ENCODE results near the gene OPRL1.
"Not testable (repeated sequence)": the region's sequence is repeated elsewhere in the genome, so short reads cannot be mapped to it uniquely, and the experiment has no call there.

OPRL1 gene

DNA sequence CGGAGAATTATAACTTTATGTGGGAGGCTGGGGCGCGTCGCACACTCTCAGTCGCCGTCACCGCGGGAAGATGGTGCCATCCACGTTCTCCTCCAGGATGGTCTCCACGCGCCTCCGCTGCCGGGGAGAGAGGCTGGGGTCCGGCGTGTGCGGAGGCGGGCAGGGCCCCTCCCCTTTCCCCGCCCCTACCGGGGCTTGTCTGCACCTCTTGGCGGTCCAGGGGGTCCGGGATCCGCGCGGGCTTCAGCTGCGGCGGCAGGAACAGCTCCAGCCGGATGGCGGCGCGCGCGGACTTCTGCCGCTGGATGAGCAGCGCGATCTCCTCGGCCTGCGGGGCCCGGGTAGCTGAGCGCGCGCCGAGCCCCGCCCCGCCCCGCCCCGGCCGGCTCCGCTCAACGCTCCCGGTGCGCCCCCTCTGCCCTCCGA, 3.5 kb downstream of the OPRL1 start:
- DNase-seq (ENCODE audit: low read depth in 1 of 2, low spot score in 1 of 2), result peak; percentile 42 to 54

DNA sequence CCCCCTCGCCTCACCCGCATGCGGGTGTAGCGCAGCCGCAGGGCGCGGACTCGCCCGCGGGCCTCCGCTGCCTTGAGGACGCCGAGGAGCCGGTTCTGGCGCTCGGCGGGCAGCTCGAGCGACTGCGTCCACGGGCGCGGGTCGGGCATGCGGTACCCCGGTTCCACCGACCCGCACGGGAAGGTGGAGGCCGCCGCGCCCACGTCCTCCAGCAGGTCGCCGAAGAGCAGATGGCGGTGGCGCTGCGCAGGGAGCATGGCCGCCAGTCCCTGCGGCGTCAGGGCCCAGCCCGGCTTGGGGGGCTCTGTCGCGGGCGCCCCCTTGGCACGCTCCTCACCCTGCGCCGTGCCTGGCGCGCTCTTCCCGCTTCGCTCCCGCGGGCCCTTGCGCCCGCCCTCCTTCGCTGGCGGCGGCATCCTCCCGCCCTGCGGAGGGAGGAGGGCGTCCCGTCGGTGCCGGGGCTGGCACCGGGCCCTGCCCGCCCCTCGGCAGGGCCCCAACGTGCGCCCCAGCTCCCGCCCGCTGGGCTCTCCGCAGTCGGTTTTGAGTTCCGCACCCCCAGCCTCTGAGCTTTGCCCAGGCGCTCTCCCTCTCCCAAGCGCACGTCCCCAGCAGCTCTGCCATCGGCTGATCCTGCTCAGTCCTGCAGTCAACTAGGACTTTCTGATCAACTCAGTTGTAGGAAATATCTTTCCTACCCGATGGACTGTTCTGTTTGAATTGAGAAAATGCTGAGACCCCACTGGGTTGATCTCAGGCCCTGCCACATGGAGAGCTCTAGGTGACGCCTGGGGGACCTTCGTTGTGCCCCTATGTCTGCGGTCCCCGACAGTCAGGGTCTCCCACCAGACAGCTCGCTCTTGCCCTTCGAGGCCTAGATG, 4.2 kb downstream of the OPRL1 start, which contains the start of gene LKAAEAR1:
Gene LKAAEAR1, minus strand, starts transcription at position 595 of the 881 bp plus-strand sequence. Its CDS starts 179 bp downstream, at position 416.
- no peak for DNase-seq (ENCODE audit: low read depth in 1 of 2, low spot score in 1 of 2)

DNA sequence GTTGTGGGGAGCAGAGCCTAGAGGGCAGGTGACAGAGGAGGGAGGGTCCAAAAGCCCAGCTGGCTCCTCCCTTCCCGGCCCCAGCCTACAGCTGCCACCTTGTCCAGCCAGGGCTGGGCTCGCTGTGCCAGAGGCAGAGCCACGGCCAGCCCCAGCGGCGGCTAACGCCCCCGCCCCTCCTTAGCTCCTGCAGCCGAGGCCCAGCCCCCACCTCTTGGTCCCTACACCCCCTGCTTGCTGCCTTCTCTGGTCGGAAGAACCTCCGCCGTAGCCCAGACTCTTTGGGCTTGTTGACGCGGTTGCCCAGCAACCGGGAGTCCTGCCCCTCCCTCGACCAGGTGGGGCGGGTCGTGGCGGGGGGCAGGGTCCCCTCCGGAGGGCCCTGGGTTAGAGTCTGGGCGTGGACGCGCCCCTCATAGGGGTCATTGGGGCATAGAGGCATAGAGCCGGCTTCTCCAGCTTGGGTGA, 4.8 kb downstream of the OPRL1 start:
- no peak for DNase-seq (ENCODE audit: low read depth in 1 of 2, low spot score in 1 of 2)

GRCh38 chr20:64086801-64087200, 6.9 kb downstream of the OPRL1 start:
- no peak for DNase-seq (ENCODE audit: low read depth in 1 of 2, low spot score in 1 of 2)

DNA sequence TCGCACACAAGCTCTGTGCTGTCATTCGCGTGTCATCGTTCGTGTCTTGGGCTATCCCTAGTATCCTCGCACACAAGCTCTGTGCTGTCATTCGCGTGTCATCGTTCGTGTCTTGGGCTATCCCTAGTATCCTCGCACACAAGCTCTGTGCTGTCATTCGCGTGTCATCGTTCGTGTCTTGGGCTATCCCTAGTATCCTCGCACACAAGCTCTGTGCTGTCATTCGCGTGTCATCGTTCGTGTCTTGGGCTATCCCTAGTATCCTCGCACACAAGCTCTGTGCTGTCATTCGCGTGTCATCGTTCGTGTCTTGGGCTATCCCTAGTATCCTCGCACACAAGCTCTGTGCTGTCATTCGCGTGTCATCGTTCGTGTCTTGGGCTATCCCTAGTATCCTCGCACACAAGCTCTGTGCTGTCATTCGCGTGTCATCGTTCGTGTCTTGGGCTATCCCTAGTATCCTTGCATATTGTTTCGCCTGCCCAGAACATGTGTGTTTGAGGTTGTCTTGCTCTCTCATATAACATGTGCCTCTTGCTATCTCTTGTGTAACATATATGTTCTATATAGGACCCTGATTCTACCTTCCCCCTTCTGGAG, 7.4 kb downstream of the OPRL1 start:
- not testable (repeated sequence) for DNase-seq (ENCODE audit: low read depth in 1 of 2, low spot score in 1 of 2)

DNA sequence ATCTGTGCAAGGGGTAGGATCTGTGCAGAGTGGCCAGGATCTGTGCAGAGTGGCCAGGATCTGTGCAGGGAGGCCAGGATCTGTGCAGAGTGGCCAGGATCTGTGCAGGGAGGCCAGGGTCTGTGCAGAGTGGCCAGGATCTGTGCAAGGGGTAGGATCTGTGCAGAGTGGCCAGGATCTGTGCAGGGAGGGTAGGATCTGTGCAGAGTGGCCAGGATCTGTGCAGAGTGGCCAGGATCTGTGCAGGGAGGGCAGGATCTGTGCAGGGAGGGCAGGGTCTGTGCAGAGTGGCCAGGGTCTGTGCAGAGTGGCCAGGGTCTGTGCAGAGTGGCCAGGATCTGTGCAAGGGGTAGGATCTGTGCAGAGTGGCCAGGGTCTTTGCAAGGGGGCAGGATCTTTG, 8.7 kb downstream of the OPRL1 start:
- not testable (repeated sequence) for DNase-seq (ENCODE audit: low read depth in 1 of 2, low spot score in 1 of 2)

DNA sequence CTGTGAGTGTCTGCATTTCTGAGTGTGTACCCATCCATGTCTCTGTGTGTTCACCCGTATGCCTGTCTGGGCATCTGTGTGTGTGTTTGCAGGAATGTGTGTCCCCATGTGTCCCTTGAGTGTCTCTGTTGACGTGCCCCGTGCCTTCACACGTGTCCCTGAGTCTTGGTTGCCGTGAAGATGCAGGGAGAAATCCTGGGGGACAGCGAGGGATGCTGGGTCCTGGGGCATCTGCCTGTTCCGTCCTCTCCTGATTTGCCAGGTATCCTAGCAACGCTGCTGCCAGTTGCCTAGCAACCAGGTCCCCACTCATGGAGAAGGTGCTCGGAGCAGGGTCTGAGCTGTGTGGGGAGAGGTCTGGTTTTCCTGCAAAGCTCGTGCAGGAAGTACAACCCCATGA, 10.3 kb downstream of the OPRL1 start:
- DNase-seq (ENCODE audit: low read depth in 1 of 2, low spot score in 1 of 2), result no peak

DNA sequence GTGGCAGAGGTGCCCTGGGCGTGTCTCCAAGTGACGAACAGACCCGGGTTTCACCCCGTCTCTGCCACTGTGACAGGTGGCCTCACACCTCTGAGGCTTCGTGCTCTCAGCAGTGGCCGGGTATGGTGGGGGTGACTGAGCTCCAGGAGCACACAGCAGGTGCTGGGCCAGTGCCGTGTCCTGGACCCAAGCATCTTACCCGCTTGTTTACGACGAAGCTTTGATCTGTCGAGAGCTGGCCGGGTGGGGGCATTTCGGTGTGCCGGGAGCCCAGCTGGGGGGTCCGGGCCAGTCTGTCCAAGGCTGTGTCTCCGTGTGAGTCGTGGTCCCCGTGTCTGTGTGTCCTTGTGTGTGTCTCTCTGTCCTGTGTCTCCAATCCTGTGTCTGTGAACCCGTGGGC, 11.5 kb downstream of the OPRL1 start:
- DNase-seq (ENCODE audit: low read depth in 1 of 2, low spot score in 1 of 2), result no peak

DNA sequence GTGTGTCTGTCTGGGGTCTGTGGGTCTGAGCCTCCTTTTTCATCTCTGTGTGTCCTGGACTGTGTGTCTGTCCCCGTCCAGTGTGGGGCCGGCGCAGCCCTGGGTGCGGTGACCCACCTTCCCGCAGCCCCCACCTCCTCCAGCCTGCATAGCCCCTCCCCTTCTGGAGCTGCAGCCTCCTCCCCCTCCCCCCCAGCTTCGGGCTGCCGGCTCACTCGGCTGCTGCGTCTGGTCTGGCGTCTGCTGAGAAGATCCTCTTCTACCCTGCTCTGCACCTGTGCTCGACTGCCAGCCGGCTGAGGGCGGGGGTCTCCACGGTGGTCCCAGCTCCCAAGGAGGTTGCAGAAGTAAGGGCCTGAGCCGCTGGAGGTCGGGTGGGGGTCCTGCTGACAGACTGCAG, 11.9 kb downstream of the OPRL1 start:
- no peak for DNase-seq (ENCODE audit: low read depth in 1 of 2, low spot score in 1 of 2)

- no peak for DNase-seq (ENCODE audit: low read depth in 1 of 2, low spot score in 1 of 2)
These were observed 12.6 kb downstream of the OPRL1 start for GRCh38 chr20:64092258-64093012.

- no peak for DNase-seq (ENCODE audit: low read depth in 1 of 2, low spot score in 1 of 2)
These were observed 13.2 kb downstream of the OPRL1 start for GRCh38 chr20:64093013-64093503.

DNA sequence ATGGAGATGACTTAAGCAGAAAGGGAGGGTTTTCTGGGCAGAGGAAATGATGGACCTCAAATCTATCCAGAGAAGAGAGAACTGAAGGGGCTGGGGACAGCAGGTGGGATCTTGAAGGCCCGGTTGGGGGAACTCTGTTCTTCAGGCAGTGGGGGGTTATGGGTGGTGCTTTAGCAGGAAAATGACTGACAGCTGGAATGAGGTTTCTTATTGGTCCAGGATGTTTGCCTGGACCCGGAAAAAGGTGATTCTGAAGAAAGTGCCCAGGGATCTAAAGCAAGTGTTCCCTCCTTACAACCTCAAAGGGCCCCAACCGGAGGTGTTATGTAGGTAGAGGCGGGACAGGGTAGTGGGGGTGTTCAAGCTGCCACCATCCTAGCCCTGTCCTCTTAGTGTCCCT, 15.6 kb downstream of the OPRL1 start:
- DNase-seq (ENCODE audit: low read depth in 1 of 2, low spot score in 1 of 2), result no peak

DNA sequence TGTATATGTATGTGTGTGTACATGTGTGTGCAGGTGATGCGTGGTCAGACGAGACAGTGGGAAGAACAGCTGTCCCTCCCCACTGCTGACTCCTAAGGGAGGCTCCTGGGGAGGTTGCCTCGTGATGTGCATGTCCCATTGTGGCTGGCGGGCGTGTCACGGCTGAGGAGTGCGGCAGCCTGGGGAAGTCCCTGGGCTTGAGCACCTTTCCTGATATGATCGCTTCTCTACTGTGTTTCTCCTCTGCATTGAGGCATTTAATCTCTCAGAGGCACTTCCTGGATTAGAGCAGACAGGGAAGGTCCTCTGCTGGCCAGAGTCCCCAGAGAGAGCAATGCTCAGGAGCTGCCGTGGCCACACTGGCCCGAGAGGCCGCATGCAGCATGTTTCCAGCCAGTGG, 16.0 kb downstream of the OPRL1 start:
- no peak for DNase-seq (ENCODE audit: low read depth in 1 of 2, low spot score in 1 of 2)

- no peak for DNase-seq (ENCODE audit: low read depth in 1 of 2, low spot score in 1 of 2)
These were observed 16.7 kb downstream of the OPRL1 start for GRCh38 chr20:64096535-64096934.

- DNase-seq (ENCODE audit: low read depth in 1 of 2, low spot score in 1 of 2), result no peak
These were observed 18.7 kb downstream of the OPRL1 start for GRCh38 chr20:64098471-64099013.

DNA sequence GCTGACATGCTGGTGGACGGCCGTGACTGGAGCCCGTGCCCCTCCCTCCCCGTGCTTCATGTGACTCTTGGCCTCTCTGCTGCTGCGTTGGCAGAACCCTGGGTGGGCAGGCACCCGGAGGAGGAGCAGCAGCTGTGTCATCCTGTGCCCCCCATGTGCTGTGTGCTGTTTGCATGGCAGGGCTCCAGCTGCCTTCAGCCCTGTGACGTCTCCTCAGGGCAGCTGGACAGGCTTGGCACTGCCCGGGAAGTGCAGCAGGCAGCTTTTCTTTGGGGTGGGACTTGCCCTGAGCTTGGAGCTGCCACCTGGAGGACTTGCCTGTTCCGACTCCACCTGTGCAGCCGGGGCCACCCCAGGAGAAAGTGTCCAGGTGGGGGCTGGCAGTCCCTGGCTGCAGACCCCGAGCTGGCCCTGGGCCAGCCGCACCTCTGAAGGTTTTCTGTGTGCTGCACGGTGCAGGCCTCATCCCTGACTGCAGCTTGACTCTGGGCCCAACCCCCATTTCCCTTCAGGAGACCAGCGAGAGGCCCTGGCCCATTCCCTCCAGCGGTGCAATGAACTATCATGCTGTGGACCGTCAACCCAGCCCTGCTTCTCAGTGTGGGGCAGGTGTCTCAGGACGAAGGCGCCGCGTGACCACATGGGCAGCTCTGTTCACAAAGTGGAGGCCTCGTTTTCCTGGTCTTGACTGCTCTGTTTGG, 19.4 kb downstream of the OPRL1 start:
- no peak for DNase-seq (ENCODE audit: low read depth in 1 of 2, low spot score in 1 of 2)

GRCh38 chr20:64099880-64100565, 20.1 kb downstream of the OPRL1 start:
- no peak for DNase-seq (ENCODE audit: low read depth in 1 of 2, low spot score in 1 of 2)

GRCh38 chr20:64100566-64100888, 20.6 kb downstream of the OPRL1 start:
- no peak for DNase-seq (ENCODE audit: low read depth in 1 of 2, low spot score in 1 of 2)

GRCh38 chr20:64100946-64101688, 21.2 kb downstream of the OPRL1 start:
- DNase-seq (ENCODE audit: low read depth in 1 of 2, low spot score in 1 of 2), result no peak
